ENCODE results near the gene MAP2. TPM values are rescaled to one million over a fixed set of nuclear protein-coding genes. Genes with fewer than 3 reads are reported as not detected.
"Not testable (repeated sequence)": the region's sequence is repeated elsewhere in the genome, so short reads cannot be mapped to it uniquely, and the experiment has no call there.

Gene MAP2
- total RNA-seq, 1 donor from 2014 or later, result 57.6 TPM

DNA sequence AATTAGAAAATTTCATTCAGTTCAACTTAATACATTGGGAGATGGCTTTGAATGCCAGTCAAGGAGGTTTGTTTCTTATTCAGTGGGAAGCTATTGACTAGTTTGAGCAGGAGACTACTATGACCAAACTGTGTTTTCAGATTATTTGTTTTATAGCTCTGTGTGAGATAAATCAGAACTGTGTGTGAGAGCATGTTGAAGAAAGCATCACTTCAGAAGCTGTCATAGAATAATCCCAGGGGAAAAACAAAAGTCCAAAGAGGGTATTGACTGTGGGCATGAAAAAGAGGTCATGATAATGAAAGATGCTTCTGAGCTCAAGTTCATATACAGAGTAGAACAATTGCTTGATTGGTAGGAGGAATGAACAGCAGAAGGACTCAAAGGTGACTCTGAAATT, 160.6 kb downstream of the MAP2 start:
- H3K9me3 ChIP-seq, result no peaks in the 10 kb centered on the region
- H3K36me3 ChIP-seq, result no peaks in the 10 kb centered on the region
- no peak overlapping the region for H3K27ac ChIP-seq
- H3K4me1 ChIP-seq, result no peaks in the 10 kb centered on the region
- no peaks in the 10 kb centered on the region for H3K27me3 ChIP-seq
- TF ChIP-seq, protein P1, sequence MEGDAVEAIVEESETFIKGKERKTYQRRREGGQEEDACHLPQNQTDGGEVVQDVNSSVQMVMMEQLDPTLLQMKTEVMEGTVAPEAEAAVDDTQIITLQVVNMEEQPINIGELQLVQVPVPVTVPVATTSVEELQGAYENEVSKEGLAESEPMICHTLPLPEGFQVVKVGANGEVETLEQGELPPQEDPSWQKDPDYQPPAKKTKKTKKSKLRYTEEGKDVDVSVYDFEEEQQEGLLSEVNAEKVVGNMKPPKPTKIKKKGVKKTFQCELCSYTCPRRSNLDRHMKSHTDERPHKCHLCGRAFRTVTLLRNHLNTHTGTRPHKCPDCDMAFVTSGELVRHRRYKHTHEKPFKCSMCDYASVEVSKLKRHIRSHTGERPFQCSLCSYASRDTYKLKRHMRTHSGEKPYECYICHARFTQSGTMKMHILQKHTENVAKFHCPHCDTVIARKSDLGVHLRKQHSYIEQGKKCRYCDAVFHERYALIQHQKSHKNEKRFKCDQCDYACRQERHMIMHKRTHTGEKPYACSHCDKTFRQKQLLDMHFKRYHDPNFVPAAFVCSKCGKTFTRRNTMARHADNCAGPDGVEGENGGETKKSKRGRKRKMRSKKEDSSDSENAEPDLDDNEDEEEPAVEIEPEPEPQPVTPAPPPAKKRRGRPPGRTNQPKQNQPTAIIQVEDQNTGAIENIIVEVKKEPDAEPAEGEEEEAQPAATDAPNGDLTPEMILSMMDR (IDR thresholded peaks at IDR 0.05), result no peak
- H3K4me3 ChIP-seq, result no peak overlapping the region
- no peak for DNase-seq (ENCODE audit: low spot score in 2 of 2)
- intact Hi-C loops (cut with DNase I), result no loop called here

DNA sequence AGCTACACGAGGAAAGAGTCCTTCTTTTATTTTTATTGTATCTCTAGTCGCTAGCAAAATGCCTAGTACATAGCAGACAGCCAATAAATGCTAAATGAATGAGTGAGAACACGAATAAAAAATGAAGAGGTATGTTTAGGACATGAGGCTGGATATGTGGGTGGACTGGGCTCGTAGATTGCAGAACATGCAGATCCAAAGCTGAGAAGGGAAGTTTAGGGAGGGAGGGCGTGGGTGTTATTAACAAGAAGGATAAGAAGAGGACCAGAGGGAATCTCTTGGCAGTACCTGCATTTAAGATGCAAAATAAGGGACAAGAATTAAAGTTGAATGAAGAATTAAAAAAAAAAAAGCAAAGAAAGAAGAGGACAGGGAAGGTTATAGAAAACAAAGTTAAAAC, 161.1 kb downstream of the MAP2 start:
- no peak overlapping the region for H3K4me3 ChIP-seq
- TF ChIP-seq, protein P1 (IDR thresholded peaks at IDR 0.05), result no peak
- H3K4me1 ChIP-seq, result no peaks in the 10 kb centered on the region
- no peaks in the 10 kb centered on the region for H3K36me3 ChIP-seq
- no peak overlapping the region for H3K27ac ChIP-seq
- no peaks in the 10 kb centered on the region for H3K9me3 ChIP-seq
- no peak for DNase-seq (ENCODE audit: low spot score in 2 of 2)
- no peaks in the 10 kb centered on the region for H3K27me3 ChIP-seq
- intact Hi-C loops (cut with DNase I), result no loop called here

DNA sequence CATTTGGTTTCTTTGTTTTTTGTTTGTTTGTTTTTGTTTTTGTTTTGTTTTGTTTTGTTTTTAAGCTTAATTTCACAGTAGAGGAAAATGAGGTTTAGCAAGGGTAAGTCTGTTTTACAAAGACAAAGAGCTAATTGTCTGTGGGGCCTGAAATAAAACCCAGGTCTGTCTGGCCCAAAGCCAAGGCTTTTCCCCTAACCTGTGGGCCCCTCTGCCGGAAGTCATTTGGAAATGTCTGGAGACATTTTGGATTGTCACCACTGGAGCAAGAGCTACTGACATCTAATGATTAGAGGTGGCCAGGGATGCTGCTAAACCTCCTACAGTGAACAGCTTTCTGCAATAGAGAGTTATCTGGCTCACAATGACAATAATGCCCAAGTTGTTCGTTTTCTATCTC, 167.2 kb downstream of the MAP2 start:
- H3K27ac ChIP-seq, result no peak overlapping the region
- H3K9me3 ChIP-seq, result no peaks in the 10 kb centered on the region
- H3K27me3 ChIP-seq, result no peaks in the 10 kb centered on the region
- no peak for DNase-seq (ENCODE audit: low spot score in 2 of 2)
- no peaks in the 10 kb centered on the region for H3K36me3 ChIP-seq
- H3K4me1 ChIP-seq, result no peaks in the 10 kb centered on the region
- TF ChIP-seq, protein P1 (IDR thresholded peaks at IDR 0.05), result no peak
- H3K4me3 ChIP-seq, result no peak overlapping the region
- intact Hi-C loops (cut with DNase I), result no loop called here

DNA sequence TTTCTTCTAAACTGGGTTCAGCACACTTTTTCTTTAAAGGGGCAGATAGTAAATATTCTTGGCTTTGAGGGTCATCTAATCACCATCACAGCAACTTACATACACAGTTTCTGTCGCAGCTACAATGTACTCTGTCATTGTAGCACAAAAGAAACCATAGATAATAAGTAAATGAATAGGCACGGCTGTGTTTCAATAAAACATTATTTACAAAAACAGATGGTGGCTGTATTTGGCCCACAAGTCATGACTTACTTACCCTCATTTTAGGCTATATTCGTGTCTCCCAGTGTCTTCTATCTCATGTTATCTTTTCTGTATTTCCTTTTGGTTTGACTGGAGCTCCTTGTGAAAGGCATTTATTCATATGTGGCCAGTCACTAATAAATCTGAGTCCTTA, 168.3 kb downstream of the MAP2 start:
- intact Hi-C loops (cut with DNase I), result no loop called here
- TF ChIP-seq, protein P1 (IDR thresholded peaks at IDR 0.05), result no peak
- Histone ChIP-seq H3K27ac (no peak overlapping the region), H3K4me3 (no peak overlapping the region), H3K4me1 (no peaks in the 10 kb centered on the region), H3K36me3 (no peaks in the 10 kb centered on the region), H3K27me3 (no peaks in the 10 kb centered on the region), H3K9me3 (no peaks in the 10 kb centered on the region)
- DNase-seq (ENCODE audit: low spot score in 2 of 2), result no peak

DNA sequence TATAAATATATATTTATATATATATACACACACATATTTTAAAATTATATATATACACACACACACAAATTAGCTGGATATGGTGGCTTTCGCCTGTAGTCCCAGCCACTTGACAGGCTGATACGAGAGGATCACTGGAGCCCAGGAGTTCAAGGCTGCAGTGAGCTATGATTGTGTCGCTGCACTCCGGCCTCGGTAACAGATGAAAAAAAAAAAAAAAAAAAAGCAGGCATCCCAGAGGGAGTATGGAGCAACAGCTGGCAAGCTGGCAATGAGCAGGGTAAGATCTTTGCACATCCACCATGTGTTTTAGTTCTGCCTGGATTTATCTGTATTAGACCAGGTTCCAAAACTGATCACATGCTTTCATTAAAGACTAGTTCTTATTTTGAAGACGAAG, 170.1 kb downstream of the MAP2 start:
- DNase-seq (ENCODE audit: low spot score in 2 of 2), result no peak
- Histone ChIP-seq H3K27me3 (no peaks in the 10 kb centered on the region), H3K4me3 (no peak overlapping the region), H3K9me3 (no peaks in the 10 kb centered on the region), H3K27ac (no peak overlapping the region), H3K4me1 (no peaks in the 10 kb centered on the region), H3K36me3 (no peaks in the 10 kb centered on the region)
- TF ChIP-seq, protein P1 (IDR thresholded peaks at IDR 0.05), result no peak
- intact Hi-C loops (cut with DNase I), result no loop called here

DNA sequence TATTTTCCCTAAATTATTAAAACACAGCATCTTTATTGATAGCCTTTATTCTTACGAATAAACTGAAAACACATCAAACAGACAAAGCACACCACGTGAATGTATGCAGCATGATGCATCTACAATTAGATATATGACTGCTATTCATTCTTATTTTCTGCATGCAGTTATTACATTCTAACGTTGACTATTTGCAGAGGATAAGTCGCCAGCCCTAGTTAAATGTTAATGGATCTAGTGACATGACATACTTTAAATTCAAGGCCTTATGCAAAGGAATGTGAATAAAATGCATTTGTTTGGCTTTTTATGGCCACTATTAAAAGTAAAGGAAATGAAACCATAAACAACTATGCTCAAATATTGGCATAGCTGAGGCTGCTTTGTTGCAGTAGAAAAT, 172.4 kb downstream of the MAP2 start:
- TF ChIP-seq, protein P1 (IDR thresholded peaks at IDR 0.05), result no peak
- Histone ChIP-seq H3K4me3 (no peak overlapping the region), H3K27me3 (no peaks in the 10 kb centered on the region), H3K27ac (no peak overlapping the region), H3K36me3 (no peaks in the 10 kb centered on the region), H3K9me3 (no peaks in the 10 kb centered on the region), H3K4me1 (peaks cover 0 to under 1% of the 10 kb centered on the region in 2 donors)
- no peak for DNase-seq (ENCODE audit: low spot score in 2 of 2)
- intact Hi-C loops (cut with DNase I), result no loop called here

DNA sequence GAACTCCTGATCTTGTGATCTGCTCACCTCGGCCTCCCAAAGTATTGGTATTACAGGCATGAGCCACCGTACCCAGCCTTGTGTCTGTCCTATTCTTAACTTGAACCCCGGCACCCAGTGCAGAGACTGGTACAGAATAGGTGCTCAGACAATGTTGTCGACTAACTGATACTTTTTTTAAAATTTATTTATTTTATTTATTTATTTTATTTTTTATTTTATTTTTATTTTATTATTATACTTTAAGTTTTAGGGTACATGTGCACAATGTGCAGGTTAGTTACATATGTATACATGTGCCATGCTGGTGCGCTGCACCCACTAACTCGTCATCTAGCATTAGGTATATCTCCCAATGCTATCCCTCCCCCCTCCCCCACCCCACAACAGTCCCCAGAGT, 174.4 kb downstream of the MAP2 start:
- not testable (repeated sequence) for H3K4me3 ChIP-seq

More for the DNA sequence above, 174.4 kb downstream of the MAP2 start:
- H3K27ac ChIP-seq; H3K36me3 ChIP-seq; DNase-seq (ENCODE audit: low spot score in 2 of 2); H3K9me3 ChIP-seq; H3K4me1 ChIP-seq; H3K27me3 ChIP-seq; intact Hi-C loops (cut with DNase I): not testable (repeated sequence)

Measured in ascending aorta (tissue), 2 donors.